Esophagus squamous epithelium (tissue), 5 donors: ENCODE results near the gene CCBE1. TPM values are rescaled to one million over a fixed set of nuclear protein-coding genes. Genes with fewer than 3 reads are reported as not detected.

ENCODE experiments used
- DNase-seq: peaks from one replicate; lab custom pipeline; 2025; lab: John Stamatoyannopoulos, UW
- H3K27ac ChIP-seq, 4 donors: fragments of 200-600 bp; sonication (generic); one replicate each; pipeline ENCODE4 v1.5.1; 2016 to 2019; ENCODE audit warnings: mild to moderate bottlenecking in 1 of 4
- H3K27me3 ChIP-seq, 4 donors: fragments of 200-600 bp; sonication (generic); 1 replicate in 3 of 4; 2 replicates in 1 of 4; pipeline versions ENCODE4 v1.5.1 to v1.6.0; 2017 to 2021; ENCODE audit warnings: antibody characterized with exemption in 1 of 4
- H3K36me3 ChIP-seq, 3 donors: fragments of 200-600 bp; sonication (generic); one replicate each; pipeline ENCODE4 v1.5.1; 2016 to 2019
- H3K4me1 ChIP-seq, 3 donors: fragments of 200-600 bp; sonication (generic); one replicate each; pipeline ENCODE4 v1.5.1; 2017 to 2019
- H3K4me3 ChIP-seq, 4 donors: fragments of 200-600 bp; sonication (generic); 1 replicate in 3 of 4; 2 replicates in 1 of 4; pipeline ENCODE4 v1.5.1; 2016 to 2019; ENCODE audit warnings: mild to moderate bottlenecking in 2 of 4, moderate library complexity in 1 of 4
- H3K9me3 ChIP-seq, 3 donors: fragments of 200-600 bp; sonication (generic); one replicate each; pipeline ENCODE4 v1.5.1; 2016 to 2019
- POLR2A ChIP-seq, 4 donors: fragments of 450-650 bp; IDR thresholded peaks; one replicate each; pipeline ENCODE4 v1.6.1; 2017; ENCODE audit warnings: antibody characterized with exemption in 4 of 4, mild to moderate bottlenecking in 4 of 4, moderate library complexity in 3 of 4
- WGBS, 2 donors: methylation state at CpG; one replicate each; pipeline ENCODE4 v1.1.5; 2018; 5-methylcytosine and 5-hydroxymethylcytosine counted together
- intact Hi-C: fragments of 100-400 bp; cut with DNase I; formaldehyde crosslinking; loops from one replicate; pipeline ENCODE4 v1.15.0; 2022
- total RNA-seq, 4 donors: library from RNA; depleted of rRNA; stranded (reverse); fragments of >200 nt; gene quantifications; one replicate each; pipeline ENCODE4 v1.1.0, GENCODE V29; 2016
- TF ChIP-seq, protein P1 (sequence below), 6 experiments: fragments of 450-650 bp in 4 of 6; fragments of 200-600 bp in 2 of 6; sonication (generic) in 2 of 6; IDR thresholded peaks; one replicate each; pipeline ENCODE4 v1.5.1; 2016 to 2019; ENCODE audit warnings: antibody characterized with exemption in 6 of 6, mild to moderate bottlenecking in 4 of 6, moderate library complexity in 4 of 6
- donor health status: DM: yes; HTN: yes; CAD: no.

Gene CCBE1
- total RNA-seq, 4 donors from 2014 or later = 0.34 to 4.6 (median 1.3) TPM

DNA sequence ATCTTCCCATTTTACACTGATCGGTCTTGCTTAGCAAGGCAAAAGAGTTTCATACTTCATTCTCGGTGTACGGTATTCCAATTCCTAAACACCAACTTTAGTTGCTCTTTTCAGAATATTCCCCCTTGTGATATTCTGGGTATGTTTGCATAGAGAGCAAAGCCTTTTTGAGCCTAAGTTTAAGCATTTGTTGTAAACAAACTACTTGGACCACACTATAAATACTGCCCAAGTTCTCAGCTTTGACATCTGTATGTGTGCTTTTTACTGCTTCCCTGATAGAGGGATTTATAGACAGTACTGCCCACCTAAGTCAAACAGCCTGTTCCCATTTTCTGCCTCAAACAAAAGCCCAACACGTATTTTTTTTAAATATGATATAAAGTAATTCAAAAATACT is 36.9 kb downstream of the CCBE1 start:
- H3K27me3 ChIP-seq = no peaks in the 10 kb centered on the region
- H3K36me3 ChIP-seq = no peaks in the 10 kb centered on the region
- intact Hi-C loops = no loop called here
- H3K4me1 ChIP-seq = peaks cover 0 to 5% (median 0%) of the 10 kb centered on the region in 3 donors
- H3K4me3 ChIP-seq = no peak overlapping the region
- no peak for DNase-seq
- TF ChIP-seq POLR2A (IDR thresholded peaks at IDR 0.05) = no peak
- TF ChIP-seq, protein P1, sequence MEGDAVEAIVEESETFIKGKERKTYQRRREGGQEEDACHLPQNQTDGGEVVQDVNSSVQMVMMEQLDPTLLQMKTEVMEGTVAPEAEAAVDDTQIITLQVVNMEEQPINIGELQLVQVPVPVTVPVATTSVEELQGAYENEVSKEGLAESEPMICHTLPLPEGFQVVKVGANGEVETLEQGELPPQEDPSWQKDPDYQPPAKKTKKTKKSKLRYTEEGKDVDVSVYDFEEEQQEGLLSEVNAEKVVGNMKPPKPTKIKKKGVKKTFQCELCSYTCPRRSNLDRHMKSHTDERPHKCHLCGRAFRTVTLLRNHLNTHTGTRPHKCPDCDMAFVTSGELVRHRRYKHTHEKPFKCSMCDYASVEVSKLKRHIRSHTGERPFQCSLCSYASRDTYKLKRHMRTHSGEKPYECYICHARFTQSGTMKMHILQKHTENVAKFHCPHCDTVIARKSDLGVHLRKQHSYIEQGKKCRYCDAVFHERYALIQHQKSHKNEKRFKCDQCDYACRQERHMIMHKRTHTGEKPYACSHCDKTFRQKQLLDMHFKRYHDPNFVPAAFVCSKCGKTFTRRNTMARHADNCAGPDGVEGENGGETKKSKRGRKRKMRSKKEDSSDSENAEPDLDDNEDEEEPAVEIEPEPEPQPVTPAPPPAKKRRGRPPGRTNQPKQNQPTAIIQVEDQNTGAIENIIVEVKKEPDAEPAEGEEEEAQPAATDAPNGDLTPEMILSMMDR (IDR thresholded peaks at IDR 0.05) = no peak
- no peaks in the 10 kb centered on the region for H3K9me3 ChIP-seq
- peak overlapping the region in 3 of 4 donors; percentile 3 to 43 (median 11) for H3K27ac ChIP-seq
- 53 to 59% methylated on average over 4 of the region's 4 CpGs for WGBS, 2 donors

DNA sequence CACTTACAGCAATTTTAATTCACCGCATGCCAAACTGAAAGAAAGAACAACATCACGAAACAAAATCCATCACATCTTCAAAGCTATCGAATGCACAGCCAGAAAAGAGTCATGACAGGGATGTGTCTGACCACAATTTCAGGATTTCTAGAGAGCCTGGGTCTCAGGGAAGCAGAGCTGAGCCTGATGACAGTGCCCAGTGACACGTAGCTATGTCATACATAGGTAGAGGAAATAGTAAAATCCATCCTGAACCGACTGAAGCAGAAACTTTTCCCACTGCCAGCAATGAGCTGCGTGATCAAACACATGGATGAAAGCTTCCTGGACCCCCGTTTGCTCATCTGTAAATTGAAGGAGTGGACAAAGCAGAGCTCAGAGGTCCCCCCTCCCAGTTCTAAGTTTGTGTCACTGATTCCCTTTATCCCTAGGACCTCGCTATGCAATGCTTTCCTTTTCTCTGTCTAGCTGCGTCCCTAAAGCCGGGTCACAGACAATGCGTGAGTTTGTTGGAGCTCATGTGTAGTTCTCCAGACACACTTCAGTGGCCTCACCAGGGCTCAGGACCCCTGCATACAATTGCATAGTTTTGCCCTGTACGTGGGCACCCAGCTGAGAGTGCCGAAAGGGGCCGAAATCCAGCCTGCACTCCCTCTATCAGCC is 37.6 kb downstream of the CCBE1 start:
- WGBS, 2 donors = 65 to 83% methylated on average over 14 of the region's 14 CpGs
- Histone ChIP-seq H3K4me1 (peaks cover 0 to 5% (median 0%) of the 10 kb centered on the region in 3 donors), H3K9me3 (no peaks in the 10 kb centered on the region), H3K27ac (peak overlapping the region in 2 of 4 donors; percentile 2 to 43), H3K36me3 (no peaks in the 10 kb centered on the region), H3K4me3 (peak overlapping the region in 1 of 4 donors; percentile 21), H3K27me3 (no peaks in the 10 kb centered on the region)
- no peak for DNase-seq
- no peak for TF ChIP-seq POLR2A (IDR thresholded peaks at IDR 0.05)
- TF ChIP-seq, protein P1 (IDR thresholded peaks at IDR 0.05) = no peak
- intact Hi-C loops = no loop called here

DNA sequence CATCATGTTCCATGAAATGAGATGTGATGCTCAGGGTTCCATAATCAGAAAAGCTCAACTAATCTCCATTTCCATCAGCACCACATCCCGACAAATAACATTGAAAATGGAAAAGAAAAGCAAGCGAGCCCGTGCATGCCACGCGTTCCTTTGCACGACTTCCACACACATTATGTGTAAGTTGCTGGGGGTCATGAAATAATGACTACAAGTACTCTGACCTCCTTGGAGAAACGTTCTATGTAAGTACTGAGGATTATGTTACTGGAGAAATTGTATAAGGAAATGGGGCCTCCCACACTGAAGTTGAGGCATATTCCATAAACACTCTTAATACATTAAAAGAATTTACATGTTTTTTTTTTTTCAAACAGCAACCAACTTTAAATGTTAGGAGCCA is 38.3 kb downstream of the CCBE1 start:
- TF ChIP-seq, protein P1 (IDR thresholded peaks at IDR 0.05) = no peak
- no peak for TF ChIP-seq POLR2A (IDR thresholded peaks at IDR 0.05)
- no peak for DNase-seq
- H3K36me3 ChIP-seq = no peaks in the 10 kb centered on the region
- 79 to 80% methylated on average over 7 of the region's 7 CpGs for WGBS, 2 donors
- H3K27me3 ChIP-seq = no peaks in the 10 kb centered on the region
- H3K4me1 ChIP-seq = peaks cover 0 to 5% (median 0%) of the 10 kb centered on the region in 3 donors
- no peak overlapping the region for H3K4me3 ChIP-seq
- no peak overlapping the region for H3K27ac ChIP-seq
- intact Hi-C loops = no loop called here
- H3K9me3 ChIP-seq = no peaks in the 10 kb centered on the region

DNA sequence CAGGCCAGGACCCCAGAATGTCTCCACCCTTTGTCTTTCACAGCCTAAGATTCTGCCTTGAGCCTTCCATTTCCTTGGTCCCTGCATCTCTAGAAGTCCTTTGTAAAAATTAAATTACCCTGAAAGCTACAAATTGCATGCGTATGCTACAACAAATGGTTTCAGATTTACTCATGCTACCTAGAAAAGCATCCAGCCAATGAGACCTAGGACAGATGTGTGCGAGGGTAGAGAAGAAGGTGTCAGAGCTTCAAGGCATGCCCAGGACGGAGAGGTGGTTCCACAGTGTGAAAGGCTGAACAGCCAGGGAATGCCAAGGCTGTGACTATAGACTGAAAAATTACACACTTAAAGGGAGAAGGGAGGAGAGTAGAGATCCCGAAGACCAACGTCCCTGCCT is 40.2 kb downstream of the CCBE1 start:
- Histone ChIP-seq H3K4me3 (no peak overlapping the region), H3K9me3 (no peaks in the 10 kb centered on the region), H3K27me3 (no peaks in the 10 kb centered on the region), H3K27ac (no peak overlapping the region), H3K36me3 (no peaks in the 10 kb centered on the region), H3K4me1 (peaks cover 0 to 9% (median 0%) of the 10 kb centered on the region in 3 donors)
- no peak for DNase-seq
- intact Hi-C loops = no loop called here
- WGBS, 2 donors = 84 to 90% methylated on average over 5 of the region's 5 CpGs
- no peak for TF ChIP-seq POLR2A (IDR thresholded peaks at IDR 0.05)
- TF ChIP-seq, protein P1 (IDR thresholded peaks at IDR 0.05) = no peak

DNA sequence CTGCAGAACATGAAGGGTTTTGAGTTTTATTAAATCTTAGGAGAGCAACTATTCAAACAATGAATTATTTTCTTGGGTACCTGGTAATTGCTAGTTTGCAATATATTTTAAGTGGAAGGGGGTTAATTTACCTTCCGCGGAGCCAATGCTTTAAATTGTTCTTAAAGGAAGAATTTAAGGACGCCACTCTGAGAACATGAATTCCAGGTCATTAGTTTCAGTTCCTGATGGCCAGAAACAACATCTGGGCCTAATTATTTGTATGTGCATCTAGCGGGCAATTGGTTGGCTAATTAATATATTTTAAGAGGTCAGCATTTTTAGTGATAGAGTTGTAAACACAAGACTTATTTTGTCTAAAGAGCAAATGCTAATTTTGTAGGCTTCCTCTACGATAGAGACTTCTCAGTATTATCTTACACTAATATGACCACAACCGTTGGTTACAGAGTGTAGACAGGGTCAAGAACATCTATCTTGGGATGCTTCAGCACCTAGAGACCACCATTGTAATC is 40.8 kb downstream of the CCBE1 start:
- intact Hi-C loops = no loop called here
- no peak for TF ChIP-seq POLR2A (IDR thresholded peaks at IDR 0.05)
- TF ChIP-seq, protein P1 (IDR thresholded peaks at IDR 0.05) = no peak
- no peaks in the 10 kb centered on the region for H3K27me3 ChIP-seq
- no peak overlapping the region for H3K4me3 ChIP-seq
- no peak for DNase-seq
- H3K36me3 ChIP-seq = no peaks in the 10 kb centered on the region
- no peak overlapping the region for H3K27ac ChIP-seq
- WGBS, 2 donors = 84 to 90% methylated on average over 6 of the region's 6 CpGs
- peaks cover 0 to 5% (median 0%) of the 10 kb centered on the region in 3 donors for H3K4me1 ChIP-seq
- no peaks in the 10 kb centered on the region for H3K9me3 ChIP-seq
